Chondrocyte (in vitro differentiated cells): ENCODE results near the gene NRN1L. TPM values are rescaled to one million over a fixed set of nuclear protein-coding genes. Genes with fewer than 3 reads are reported as not detected.

Experiments
- DNase-seq: peaks from one replicate; pipeline ENCODE4 v3.0.0; 2021; ENCODE audit warnings: mixed read lengths, low spot score
- H3K27ac Mint-ChIP-seq: one replicate; pipeline ENCODE4 v1.8.0; 2021; ENCODE audit warnings: mild to moderate bottlenecking, moderate library complexity, mixed read lengths; ENCODE audit not compliant: unreplicated experiment
- H3K27me3 Mint-ChIP-seq: 2 replicates; pipeline ENCODE4 v1.8.0; 2021; ENCODE audit warnings: low read depth, mixed read lengths
- H3K36me3 Mint-ChIP-seq: 2 replicates; pipeline ENCODE4 v1.8.0; 2021; ENCODE audit warnings: low read depth, mixed read lengths
- H3K4me1 Mint-ChIP-seq: 2 replicates; pipeline ENCODE4 v1.8.0; 2021; ENCODE audit warnings: low read depth, mild to moderate bottlenecking, mixed read lengths
- H3K4me3 Mint-ChIP-seq: one replicate; pipeline ENCODE4 v1.8.0; 2021; ENCODE audit warnings: mild to moderate bottlenecking, moderate library complexity, mixed read lengths; ENCODE audit not compliant: unreplicated experiment
- H3K9me3 Mint-ChIP-seq: 2 replicates; pipeline ENCODE4 v1.8.0; 2021; ENCODE audit warnings: low read depth, mixed read lengths
- total RNA-seq: library from RNA; stranded (reverse); gene quantifications from 3 replicates; pipeline ENCODE4 v1.2.1, GENCODE V29; 2021
- TF ChIP-seq, protein P1 (sequence below): fragments of 200-600 bp; sonication (generic); IDR thresholded peaks from 2 replicates; pipeline ENCODE4 v1.5.0; 2021; ENCODE audit warnings: antibody characterized with exemption, mild to moderate bottlenecking, moderate library complexity

Gene NRN1L
- total RNA-seq, 1 donor from 2014 or later: 0.57 TPM

DNA sequence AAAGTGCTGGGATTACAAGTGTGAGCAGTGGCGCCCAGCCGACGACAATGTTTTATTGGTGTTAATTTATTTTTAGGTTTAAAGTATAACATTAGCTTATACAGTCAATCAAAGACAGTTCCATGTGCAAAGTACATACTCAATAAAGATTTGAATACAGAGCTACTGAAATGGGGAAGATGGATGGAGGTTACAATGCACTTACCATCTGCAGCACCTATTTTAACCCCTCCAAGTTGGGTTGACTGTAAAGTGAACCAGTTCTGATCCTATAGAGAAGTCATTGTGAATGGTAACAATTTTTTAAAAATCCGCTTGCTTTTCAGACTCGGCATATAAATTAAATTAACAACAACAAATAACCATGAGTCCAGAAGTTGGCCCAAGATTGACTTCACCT, 7.7 kb downstream of the NRN1L start:
- H3K27me3 Mint-ChIP-seq: no peaks in the 10 kb centered on the region
- peaks cover 32% of the 10 kb centered on the region for H3K4me1 Mint-ChIP-seq
- TF ChIP-seq, protein P1, sequence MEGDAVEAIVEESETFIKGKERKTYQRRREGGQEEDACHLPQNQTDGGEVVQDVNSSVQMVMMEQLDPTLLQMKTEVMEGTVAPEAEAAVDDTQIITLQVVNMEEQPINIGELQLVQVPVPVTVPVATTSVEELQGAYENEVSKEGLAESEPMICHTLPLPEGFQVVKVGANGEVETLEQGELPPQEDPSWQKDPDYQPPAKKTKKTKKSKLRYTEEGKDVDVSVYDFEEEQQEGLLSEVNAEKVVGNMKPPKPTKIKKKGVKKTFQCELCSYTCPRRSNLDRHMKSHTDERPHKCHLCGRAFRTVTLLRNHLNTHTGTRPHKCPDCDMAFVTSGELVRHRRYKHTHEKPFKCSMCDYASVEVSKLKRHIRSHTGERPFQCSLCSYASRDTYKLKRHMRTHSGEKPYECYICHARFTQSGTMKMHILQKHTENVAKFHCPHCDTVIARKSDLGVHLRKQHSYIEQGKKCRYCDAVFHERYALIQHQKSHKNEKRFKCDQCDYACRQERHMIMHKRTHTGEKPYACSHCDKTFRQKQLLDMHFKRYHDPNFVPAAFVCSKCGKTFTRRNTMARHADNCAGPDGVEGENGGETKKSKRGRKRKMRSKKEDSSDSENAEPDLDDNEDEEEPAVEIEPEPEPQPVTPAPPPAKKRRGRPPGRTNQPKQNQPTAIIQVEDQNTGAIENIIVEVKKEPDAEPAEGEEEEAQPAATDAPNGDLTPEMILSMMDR: no peak
- H3K27ac Mint-ChIP-seq: peak overlapping the region; percentile 91
- no peaks in the 10 kb centered on the region for H3K9me3 Mint-ChIP-seq
- DNase-seq: no peak
- H3K36me3 Mint-ChIP-seq: no peaks in the 10 kb centered on the region
- H3K4me3 Mint-ChIP-seq: peak overlapping the region; percentile 74

DNA sequence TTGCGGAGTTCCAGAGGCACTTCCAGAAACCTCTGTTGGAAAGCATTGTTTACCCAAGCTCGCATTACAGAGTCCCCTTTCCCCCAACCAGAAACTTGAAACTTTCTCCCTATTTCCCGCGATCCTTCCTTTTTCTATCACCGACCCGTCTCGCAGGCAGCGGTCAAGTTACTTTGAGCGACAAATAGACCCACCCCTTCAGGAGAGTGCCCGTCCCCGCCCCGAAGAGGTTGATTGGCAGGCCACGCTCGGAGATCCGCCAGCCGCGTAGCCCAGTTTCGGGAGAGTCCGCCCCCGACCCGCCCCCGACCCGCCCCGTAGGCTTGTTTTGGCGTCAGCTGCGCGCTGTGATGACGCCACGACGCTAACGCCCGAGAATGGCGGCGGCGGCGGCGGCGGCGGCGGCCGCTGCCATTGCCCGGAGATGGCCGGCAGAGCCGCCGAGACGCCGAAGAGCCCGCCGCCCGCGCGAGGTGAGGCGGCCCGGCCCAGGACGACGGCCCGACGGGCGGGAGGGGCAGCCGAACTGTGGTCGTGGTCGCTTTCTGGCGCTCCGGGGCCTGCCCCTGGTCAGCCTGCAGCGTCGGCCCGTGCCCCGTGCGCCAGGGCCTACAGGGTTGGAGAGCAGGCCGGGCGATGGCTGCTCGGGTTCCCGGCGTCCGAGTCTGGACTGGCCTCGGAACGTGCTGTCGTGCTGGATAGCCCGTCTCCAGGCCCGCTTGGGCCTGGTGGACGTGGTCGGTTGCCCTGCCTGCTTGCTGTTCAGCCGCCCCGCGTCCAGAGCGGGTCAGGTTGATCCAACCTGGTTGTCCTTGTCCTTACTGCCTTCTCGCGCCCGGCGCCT, 8.4 kb downstream of the NRN1L start, which contains the start of gene PSKH1:
PSKH1 (plus strand) TSS at position 356 of the 844 bp plus-strand sequence. CDS start 15,496 bp downstream, outside the sequence.
- peak; percentile 98 for DNase-seq
- H3K4me1 Mint-ChIP-seq: peaks cover 35% of the 10 kb centered on the region
- H3K9me3 Mint-ChIP-seq: no peaks in the 10 kb centered on the region
- TF ChIP-seq, protein P1: peak; percentile 23
- H3K27ac Mint-ChIP-seq: peak within 1 kb of the TSS; percentile 95
- H3K36me3 Mint-ChIP-seq: no peaks in the 10 kb centered on the region
- H3K27me3 Mint-ChIP-seq: no peaks in the 10 kb centered on the region
- H3K4me3 Mint-ChIP-seq: peak within 1 kb of the TSS; percentile 90

DNA sequence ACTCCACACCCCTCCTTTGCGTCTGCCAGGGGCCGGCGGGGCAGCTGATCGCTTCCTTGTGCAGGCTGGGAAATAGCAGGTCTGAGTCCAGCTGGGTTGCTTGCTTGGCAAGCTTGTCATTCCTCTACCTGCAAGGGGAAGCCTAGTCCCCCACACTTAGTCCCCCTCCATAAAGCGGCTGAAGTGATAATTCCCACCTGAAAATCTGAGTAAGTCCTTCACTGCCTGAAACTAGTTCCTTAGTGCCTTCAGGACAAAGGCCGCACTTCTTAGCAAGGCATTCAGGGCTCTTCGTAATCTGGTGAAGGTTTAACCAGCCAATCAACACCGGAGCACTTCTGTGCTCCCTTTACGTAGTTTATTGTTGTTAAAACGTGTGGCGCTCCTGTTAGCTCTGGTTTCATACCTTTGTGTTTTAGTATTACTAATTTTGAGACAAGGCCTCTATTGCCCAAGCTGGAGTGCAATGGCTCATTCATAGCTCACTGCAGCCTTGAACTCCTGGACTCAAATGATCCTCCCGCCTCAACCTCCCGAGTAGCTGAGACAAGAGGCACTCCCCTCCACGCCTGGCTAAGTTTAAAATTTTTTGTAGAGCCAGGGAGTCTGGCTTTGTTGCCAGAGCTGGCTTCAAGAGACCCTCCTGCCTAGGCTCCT, 9.2 kb downstream of the NRN1L start:
- Mint-ChIP-seq H3K4me3 (peak overlapping the region; percentile 90), H3K9me3 (no peaks in the 10 kb centered on the region), H3K4me1 (peaks cover 35% of the 10 kb centered on the region), H3K27ac (peak overlapping the region; percentile 95), H3K27me3 (no peaks in the 10 kb centered on the region), H3K36me3 (no peaks in the 10 kb centered on the region)
- TF ChIP-seq, protein P1: no peak
- DNase-seq: no peak

DNA sequence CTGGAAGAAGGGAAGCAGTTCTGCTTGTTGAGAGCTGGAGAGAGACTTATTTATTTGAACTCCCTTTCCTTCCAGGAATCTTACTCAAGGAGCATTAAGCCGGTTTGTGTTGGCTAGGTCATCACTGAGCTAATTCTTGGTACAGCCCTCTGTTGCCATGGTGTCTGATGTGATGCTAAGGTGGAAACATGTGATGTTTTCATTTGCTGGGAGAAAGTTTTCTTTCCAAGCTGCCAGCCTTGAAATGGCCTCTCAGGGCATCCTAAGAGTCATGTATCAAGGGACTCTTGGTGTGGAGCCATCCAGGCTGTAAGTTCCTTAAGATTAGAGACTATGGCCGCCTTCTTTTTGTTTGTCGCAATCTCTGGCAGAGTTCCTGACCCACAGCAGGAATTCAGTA, 12.5 kb downstream of the NRN1L start:
- DNase-seq: no peak
- peaks cover 34% of the 10 kb centered on the region for H3K4me1 Mint-ChIP-seq
- no peak overlapping the region for H3K4me3 Mint-ChIP-seq
- TF ChIP-seq, protein P1: no peak
- H3K36me3 Mint-ChIP-seq: no peaks in the 10 kb centered on the region
- H3K27ac Mint-ChIP-seq: peak overlapping the region; percentile 90
- no peaks in the 10 kb centered on the region for H3K9me3 Mint-ChIP-seq
- H3K27me3 Mint-ChIP-seq: no peaks in the 10 kb centered on the region

DNA sequence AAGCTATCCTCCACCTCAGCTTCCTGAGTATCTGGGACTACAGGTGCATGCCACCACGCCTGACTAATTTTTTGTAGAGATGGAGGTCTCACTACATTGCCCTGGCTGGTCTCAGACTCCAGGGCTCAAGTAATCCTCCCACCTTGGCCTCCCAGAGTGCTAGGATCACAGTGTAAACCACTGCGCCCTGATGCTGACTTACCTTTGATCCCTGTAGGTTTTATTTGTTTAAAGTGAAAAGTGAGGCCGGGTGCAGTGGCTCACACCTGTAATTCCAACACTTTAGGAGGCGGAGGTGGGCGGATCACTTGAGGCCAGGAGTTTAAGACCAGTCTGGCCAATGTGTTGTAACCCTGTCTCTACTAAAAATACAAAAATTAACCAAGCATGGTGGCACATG, 17.0 kb downstream of the NRN1L start:
- Mint-ChIP-seq H3K36me3 (peaks cover 5% of the 10 kb centered on the region), H3K4me3 (no peak overlapping the region), H3K27ac (no peak overlapping the region), H3K9me3 (no peaks in the 10 kb centered on the region), H3K4me1 (peaks cover 12% of the 10 kb centered on the region), H3K27me3 (no peaks in the 10 kb centered on the region)
- no peak for DNase-seq
- TF ChIP-seq, protein P1: no peak
